Esophagus squamous epithelium (tissue), 4 donors: ENCODE measurements around the gene TCAP.

Experiments
- CTCF ChIP-seq, 6 experiments: fragments of 450-650 bp in 4 of 6; fragments of 200-600 bp in 2 of 6; sonication (generic) in 2 of 6; IDR thresholded peaks; one replicate each; pipeline ENCODE4 v1.5.1; 2016 to 2019; ENCODE audit warnings: antibody characterized with exemption in 6 of 6, mild to moderate bottlenecking in 4 of 6, moderate library complexity in 4 of 6
- POLR2A ChIP-seq, 4 donors: fragments of 450-650 bp; IDR thresholded peaks; one replicate each; pipeline ENCODE4 v1.6.1; 2017; ENCODE audit warnings: antibody characterized with exemption in 4 of 4, mild to moderate bottlenecking in 4 of 4, moderate library complexity in 3 of 4

DNA sequence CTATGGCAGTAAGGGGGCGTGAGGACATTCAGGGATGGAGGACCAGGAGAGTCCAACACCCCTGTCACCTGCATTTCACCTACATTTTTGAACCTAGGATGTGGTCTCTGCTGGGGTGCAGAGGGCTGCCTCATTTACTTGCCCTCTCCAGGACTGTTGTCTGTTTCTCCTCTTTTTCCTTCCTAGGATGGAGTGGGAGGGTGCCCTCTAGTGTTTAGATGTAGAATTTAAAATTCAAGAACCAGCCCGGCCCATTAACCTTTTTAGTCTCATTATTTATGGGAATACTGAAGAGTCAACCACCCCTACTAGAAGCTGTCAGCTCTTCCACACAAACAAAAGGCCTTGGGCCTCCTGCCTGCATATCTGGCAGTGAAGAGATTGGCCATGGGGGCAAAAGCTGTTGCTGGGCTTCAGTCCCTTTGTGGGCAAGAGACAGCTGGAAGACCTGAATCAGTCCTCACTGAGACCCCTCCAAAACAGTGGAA is 30.7 kb upstream of the TCAP start:
- TF ChIP-seq CTCF (IDR thresholded peaks at IDR 0.05): peak; percentile 51 to 75 (median 68)
- no peak for TF ChIP-seq POLR2A (IDR thresholded peaks at IDR 0.05)
